Kidney (tissue), 14 donors: ENCODE results near the gene SIGLEC12. TPM values are rescaled to one million over a fixed set of nuclear protein-coding genes. Genes with fewer than 3 reads are reported as not detected.

Experiments
- DNase-seq, 5 donors: peaks; one replicate each; pipeline ENCODE4 v3.0.0-alpha.2; 2013 to 2020
- FAIRE-seq: peaks from 2 replicates; lab custom pipeline; 2012; peaks lifted over from hg19 to GRCh38; lab: Jason Lieb, UNC
- H3K27ac ChIP-seq, 2 donors: one replicate each; pipeline ENCODE4 v1.7.0; 2013; ENCODE audit warnings: low read depth in 2 of 2, low read length in 2 of 2, inconsistent platforms in 1 of 2
- H3K27me3 ChIP-seq: one replicate; pipeline ENCODE4 v1.7.1; 2013; ENCODE audit warnings: low read length, inconsistent platforms; ENCODE audit not compliant: control insufficient read depth, insufficient read depth
- H3K36me3 ChIP-seq, 3 donors: one replicate each; pipeline versions ENCODE4 v1.7.0 to v1.7.1; 2013; ENCODE audit warnings: low read length in 3 of 3, control low read depth in 1 of 3, inconsistent platforms in 1 of 3; ENCODE audit not compliant: insufficient read depth in 3 of 3, control insufficient read depth in 2 of 3
- H3K4me1 ChIP-seq, 3 donors: one replicate each; pipeline versions ENCODE4 v1.7.0 to v1.7.1; 2013; ENCODE audit warnings: low read length in 3 of 3, inconsistent platforms in 1 of 3, low read depth in 1 of 3; ENCODE audit not compliant: control insufficient read depth in 2 of 3, insufficient read depth in 2 of 3
- H3K4me3 ChIP-seq, 3 donors: one replicate each; pipeline versions ENCODE4 v1.7.0 to v1.8.1; 2013; ENCODE audit warnings: low read length in 3 of 3, control low read depth in 1 of 3, inconsistent platforms in 1 of 3
- H3K9ac ChIP-seq, 3 donors: one replicate each; pipeline versions ENCODE4 v1.7.0 to v1.7.1; 2013; ENCODE audit warnings: low read length in 3 of 3, control low read depth in 1 of 3, inconsistent platforms in 1 of 3
- H3K9me3 ChIP-seq, 3 donors: one replicate each; pipeline versions ENCODE4 v1.7.0 to v1.7.1; 2013; ENCODE audit warnings: low read length in 3 of 3, control low read depth in 1 of 3, inconsistent platforms in 1 of 3; ENCODE audit not compliant: control insufficient read depth in 2 of 3, insufficient read depth in 1 of 3
- CTCF ChIP-seq: IDR thresholded peaks from 3 replicates; pipeline ENCODE4 v1.5.1; 2012; ENCODE audit warnings: mild to moderate bottlenecking, moderate library complexity, borderline replicate concordance; ENCODE audit not compliant: insufficient read depth; ENCODE audit errors: extremely low read depth
- intact Hi-C: fragments of 100-400 bp; cut with DNase I; formaldehyde crosslinking; loops from one replicate; pipeline ENCODE4 v1.11.1; 2022
- polyA plus RNA-seq: library from polyadenylated mRNA; stranded (reverse); fragments of 350-450 nt; fragmentation: Illumina TruSeq; extraction: RNeasy Lipid Tissue Mini Kit (QIAGEN cat#74804); gene quantifications from one replicate; pipeline ENCODE4 v1.2.3, GENCODE V29; 2014; ENCODE audit warnings: low read depth, low replicate concordance; ENCODE audit not compliant: insufficient read depth
- total RNA-seq: library from RNA; stranded (reverse); fragmentation: NEBNext Ultra II Directional; extraction: Animal tissue kit (Norgen Biotek cat#: 25700); gene quantifications from one replicate; pipeline ENCODE4 v1.2.1, GENCODE V29; 2021
- donor health status: control.
- donor health status: control.
- donor health status: control.
- donor health status: control.
- donor health status: control.
- donor health status: DM: yes; HTN: yes; CAD: no.
- donor health status: Normal renal cell carcinoma (clear cell type).

Gene SIGLEC12
- total and polyA plus RNA-seq, 2 donors from 2014 or later, result 0.66 TPM; not detected in 1

- no peak overlapping the region for H3K9ac ChIP-seq
- TF ChIP-seq CTCF, result no peak
- H3K9me3 ChIP-seq, result peaks cover 0 to 3% (median 0%) of the 10 kb centered on the region in 3 donors
- no peak for FAIRE-seq
- DNase-seq, result no peak
- no peak overlapping the region for H3K27ac ChIP-seq
- H3K36me3 ChIP-seq, result no peaks in the 10 kb centered on the region
- intact Hi-C loops, result loop anchor here (10.0 kb wide), 1 partner anchor 169 kb away; the partner anchor contains the start of gene SIGLEC14
- no peaks in the 10 kb centered on the region for H3K27me3 ChIP-seq
- no peak overlapping the region for H3K4me3 ChIP-seq
- no peaks in the 10 kb centered on the region for H3K4me1 ChIP-seq
Measured at GRCh38 chr19:51476164-51476563, 25.4 kb downstream of the SIGLEC12 start.

- FAIRE-seq, result no peak
- no peak overlapping the region for H3K4me3 ChIP-seq
- H3K27ac ChIP-seq, result no peak overlapping the region
- H3K9ac ChIP-seq, result no peak overlapping the region
- DNase-seq, result peak in 4 of 5 donors; percentile 46 to 77 (median 70)
- H3K36me3 ChIP-seq, result no peaks in the 10 kb centered on the region
- peaks cover 0 to 3% (median 0%) of the 10 kb centered on the region in 3 donors for H3K9me3 ChIP-seq
- TF ChIP-seq CTCF, result peak; percentile 68
- H3K4me1 ChIP-seq, result no peaks in the 10 kb centered on the region
- intact Hi-C loops, result loop anchor here (10.0 kb wide), 1 partner anchor 172 kb away; the partner anchor contains the start of gene SIGLEC14
- H3K27me3 ChIP-seq, result no peaks in the 10 kb centered on the region
Measured at GRCh38 chr19:51473009-51473707, 28.4 kb downstream of the SIGLEC12 start.

- no peaks in the 10 kb centered on the region for H3K36me3 ChIP-seq
- no peak for FAIRE-seq
- H3K27me3 ChIP-seq, result no peaks in the 10 kb centered on the region
- no peaks in the 10 kb centered on the region for H3K4me1 ChIP-seq
- no peak overlapping the region for H3K4me3 ChIP-seq
- no peak overlapping the region for H3K9ac ChIP-seq
- peaks cover 0 to 3% (median 0%) of the 10 kb centered on the region in 3 donors for H3K9me3 ChIP-seq
- no peak overlapping the region for H3K27ac ChIP-seq
- TF ChIP-seq CTCF, result no peak
- no peak for DNase-seq
- intact Hi-C loops, result loop anchor here (10.0 kb wide), 1 partner anchor 172 kb away; the partner anchor contains the start of gene SIGLEC14
Measured at GRCh38 chr19:51472607-51473006, 29.0 kb downstream of the SIGLEC12 start.
